H9 (cell line): ENCODE data around the gene MICAL2. TPM values are rescaled to one million over a fixed set of nuclear protein-coding genes. Genes with fewer than 3 reads are reported as not detected.

Source experiments
- DNase-seq: peaks from one replicate; pipeline ENCODE4 v3.0.0-alpha.2; 2017
- H2AFZ ChIP-seq: one replicate; pipeline ENCODE4 v1.6.1; 2013; ENCODE audit warnings: mild to moderate bottlenecking, low read length, control low read depth, moderate library complexity
- H2AK5ac ChIP-seq: 2 replicates; pipeline ENCODE4 v1.6.1; 2013; ENCODE audit warnings: low read length, control low read depth, mixed read lengths; ENCODE audit not compliant: insufficient read length
- H2BK120ac ChIP-seq: one replicate; pipeline ENCODE4 v1.6.1; 2013; ENCODE audit warnings: low read depth, mild to moderate bottlenecking, low read length, control low read depth, inconsistent platforms; ENCODE audit not compliant: poor library complexity, severe bottlenecking
- H2BK12ac ChIP-seq: 2 replicates; pipeline ENCODE4 v1.6.1; 2013; ENCODE audit warnings: low read length, control low read depth, mixed read lengths, low read depth; ENCODE audit not compliant: insufficient read length
- H2BK15ac ChIP-seq: 2 replicates; pipeline ENCODE4 v1.6.1; 2013; ENCODE audit warnings: low read depth, low read length, control low read depth
- H2BK20ac ChIP-seq: one replicate; pipeline ENCODE4 v1.6.1; 2013; ENCODE audit warnings: low read depth, mild to moderate bottlenecking, low read length, control low read depth, inconsistent platforms; ENCODE audit not compliant: poor library complexity, severe bottlenecking
- H2BK5ac ChIP-seq: 2 replicates; pipeline ENCODE4 v1.6.1; 2013; ENCODE audit warnings: low read length, control low read depth, mixed read lengths; ENCODE audit not compliant: insufficient read length
- H3K14ac ChIP-seq: 2 replicates; pipeline ENCODE4 v1.6.1; 2013; ENCODE audit warnings: low read length, control low read depth; ENCODE audit not compliant: insufficient read depth
- H3K18ac ChIP-seq: 2 replicates; pipeline ENCODE4 v1.6.1; 2013; ENCODE audit warnings: low read depth, mild to moderate bottlenecking, mixed read lengths, low read length, control low read depth; ENCODE audit not compliant: insufficient read length
- H3K23ac ChIP-seq: 2 replicates; pipeline ENCODE4 v1.6.1; 2013; ENCODE audit warnings: low read length, control low read depth, mixed read lengths, low read depth; ENCODE audit not compliant: insufficient read length
- H3K23me2 ChIP-seq: 2 replicates; pipeline ENCODE4 v1.6.1; 2013; ENCODE audit warnings: low read depth, mild to moderate bottlenecking, mixed read lengths, low read length, control low read depth; ENCODE audit not compliant: insufficient read length, poor library complexity, severe bottlenecking
- H3K27ac ChIP-seq: 2 replicates; pipeline ENCODE4 v1.5.1; 2013; ENCODE audit warnings: low read length, control low read depth, mixed read lengths, low read depth; ENCODE audit not compliant: insufficient read length
- H3K27me3 ChIP-seq: 2 replicates; pipeline ENCODE4 v1.6.1; 2013; ENCODE audit warnings: low read length, control low read depth, inconsistent platforms; ENCODE audit not compliant: insufficient read depth
- H3K4ac ChIP-seq: 2 replicates; pipeline ENCODE4 v1.6.1; 2013; ENCODE audit warnings: low read depth, mild to moderate bottlenecking, control low read depth, inconsistent platforms, low read length, moderate library complexity
- H3K4me1 ChIP-seq: 2 replicates; pipeline ENCODE4 v1.6.1; 2013; ENCODE audit warnings: low read length, control low read depth, inconsistent platforms; ENCODE audit not compliant: insufficient read depth
- H3K4me2 ChIP-seq: 2 replicates; pipeline ENCODE4 v1.6.1; 2013; ENCODE audit warnings: low read length, control low read depth, mixed read lengths; ENCODE audit not compliant: insufficient read length, insufficient read depth
- H3K56ac ChIP-seq: 2 replicates; pipeline ENCODE4 v1.6.1; 2013; ENCODE audit warnings: low read depth, mild to moderate bottlenecking, mixed read lengths, low read length, control low read depth; ENCODE audit not compliant: insufficient read length
- H3K79me1 ChIP-seq: 2 replicates; pipeline ENCODE4 v1.6.1; 2013; ENCODE audit warnings: low read depth, mild to moderate bottlenecking, moderate library complexity, low read length, control low read depth, inconsistent platforms; ENCODE audit not compliant: insufficient read depth, poor library complexity, severe bottlenecking
- H3K79me2 ChIP-seq: 2 replicates; pipeline ENCODE4 v1.6.1; 2013; ENCODE audit warnings: low read length, control low read depth, inconsistent platforms; ENCODE audit not compliant: insufficient read depth
- H3K9ac ChIP-seq: 2 replicates; pipeline ENCODE4 v1.6.1; 2013; ENCODE audit warnings: low read length, control low read depth, mixed read lengths; ENCODE audit not compliant: insufficient read length; ENCODE audit errors: extremely low read depth
- H3K9me3 ChIP-seq: one replicate; pipeline ENCODE4 v1.6.1; 2013; ENCODE audit warnings: low read depth, low read length, inconsistent platforms; ENCODE audit not compliant: control insufficient read depth
- H3T11ph ChIP-seq: one replicate; pipeline ENCODE4 v1.6.1; 2013; ENCODE audit warnings: mild to moderate bottlenecking, low read length, control low read depth, inconsistent platforms
- H4K20me1 ChIP-seq: one replicate; pipeline ENCODE4 v1.6.1; 2013; ENCODE audit not compliant: control insufficient read depth, insufficient read length, insufficient read depth
- H4K5ac ChIP-seq: 2 replicates; pipeline ENCODE4 v1.6.1; 2013; ENCODE audit warnings: low read depth, mild to moderate bottlenecking, mixed read lengths, low read length, control low read depth; ENCODE audit not compliant: insufficient read length
- H4K8ac ChIP-seq: replicated peaks from 2 replicates; pipeline ENCODE4 v1.6.1; 2013; ENCODE audit warnings: low read length, control low read depth, mixed read lengths, low read depth; ENCODE audit not compliant: insufficient read length
- H4K91ac ChIP-seq: 2 replicates; pipeline ENCODE4 v1.6.1; 2013; ENCODE audit warnings: low read depth, mild to moderate bottlenecking, moderate library complexity, mixed read lengths, low read length, control low read depth; ENCODE audit not compliant: insufficient read length
- H3K27ac Mint-ChIP-seq, 3 experiments: 2 replicates in 2 of 3; 3 replicates in 1 of 3; pipeline ENCODE4 v1.8.0; 2020 to 2021; ENCODE audit warnings: mixed read lengths in 3 of 3, mild to moderate bottlenecking in 1 of 3, moderate library complexity in 1 of 3
- H3K27me3 Mint-ChIP-seq: 2 replicates; pipeline ENCODE4 v1.8.0; 2021; ENCODE audit warnings: low read depth, mild to moderate bottlenecking, moderate library complexity, mixed read lengths
- H3K36me3 Mint-ChIP-seq, 3 experiments: 2 replicates in 2 of 3; 3 replicates in 1 of 3; pipeline ENCODE4 v1.8.0; 2020 to 2021; ENCODE audit warnings: low read depth in 3 of 3, mixed read lengths in 3 of 3; ENCODE audit not compliant: insufficient read depth in 1 of 3
- H3K4me1 Mint-ChIP-seq, 2 experiments: 2 replicates each; pipeline ENCODE4 v1.8.0; 2020; ENCODE audit warnings: mixed read lengths in 2 of 2
- H3K4me3 Mint-ChIP-seq, 2 experiments: 2 replicates in 1 of 2; 3 replicates in 1 of 2; pipeline ENCODE4 v1.8.0; 2020 to 2021; ENCODE audit warnings: mild to moderate bottlenecking in 2 of 2, mixed read lengths in 2 of 2, moderate library complexity in 1 of 2
- H3K9me3 Mint-ChIP-seq, 2 experiments: 2 replicates in 1 of 2; 3 replicates in 1 of 2; pipeline ENCODE4 v1.8.0; 2020; ENCODE audit warnings: mild to moderate bottlenecking in 2 of 2, mixed read lengths in 2 of 2, moderate library complexity in 1 of 2
- CTCF ChIP-seq: fragments of 200-600 bp; sonication (generic); conservative IDR thresholded peaks from 3 replicates; pipeline ENCODE4 v1.8.0; 2021; ENCODE audit warnings: antibody characterized with exemption, mild to moderate bottlenecking
- WGBS: extraction: QIAGEN DNeasy Blood & Tissue Kit; methylation state at CpG from one replicate; pipeline ENCODE4 v1.1.7; 2013; ENCODE audit warnings: missing lambda C conversion rate, low lambda C conversion rate, mixed read lengths; ENCODE audit not compliant: insufficient read length; ENCODE audit errors: extremely low coverage; 5-methylcytosine and 5-hydroxymethylcytosine counted together
- total RNA-seq: library from RNA; stranded (reverse); gene quantifications from 2 replicates; pipeline ENCODE4 v1.2.1, GENCODE V29; 2021

Gene MICAL2
- total RNA-seq, 1 experiment from 2014 or later: 4.7 TPM

GRCh38 chr11:12109591-12110196, 696 bp upstream of the MICAL2 start:
- H4K20me1 ChIP-seq: no peaks in the 10 kb centered on the region
- no peak overlapping the region for H3K27ac ChIP-seq
- H3K9ac ChIP-seq: peak overlapping the region; percentile 2
- no peak overlapping the region for H2BK5ac ChIP-seq
- H4K8ac ChIP-seq: no peak overlapping the region
- no peak overlapping the region for H2AK5ac ChIP-seq
- no peak for DNase-seq
- peaks cover 7% of the 10 kb centered on the region; the same call in 1 of the 2 replicates for H3K27me3 ChIP-seq
- H3K18ac ChIP-seq: no peak overlapping the region
- no peak overlapping the region for H2AFZ ChIP-seq
- H4K5ac ChIP-seq: no peak overlapping the region
- H3K23ac ChIP-seq: no peak overlapping the region
- no peaks in the 10 kb centered on the region for H3K79me1 ChIP-seq
- no peak overlapping the region for H3T11ph ChIP-seq
- Mint-ChIP-seq H3K9me3 (no peaks in the 10 kb centered on the region; a peak in 1 of 5 replicates), H3K27ac (no peak overlapping the region), H3K36me3 (no peaks in the 10 kb centered on the region), H3K4me3 (peak overlapping the region; percentile 70 to 82), H3K4me1 (peaks cover 9 to 10% of the 10 kb centered on the region in 2 experiments), H3K27me3 (peaks cover 77% of the 10 kb centered on the region)
- no peak overlapping the region for H2BK20ac ChIP-seq
- no peaks in the 10 kb centered on the region for H3K9me3 ChIP-seq
- no CpG with 5 or more reads among the region's 7 CpGs for WGBS
- H3K14ac ChIP-seq: peak overlapping the region; percentile 34; the same call in 1 of the 2 replicates
- H3K79me2 ChIP-seq: no peaks in the 10 kb centered on the region
- H3K4me2 ChIP-seq: peak overlapping the region; percentile 86
- peaks cover 12% of the 10 kb centered on the region for H3K23me2 ChIP-seq
- no peak overlapping the region for H2BK15ac ChIP-seq
- no peak overlapping the region for H2BK120ac ChIP-seq
- no peaks in the 10 kb centered on the region for H3K4me1 ChIP-seq
- no peak overlapping the region for H3K4ac ChIP-seq
- TF ChIP-seq CTCF: no peak
- no peak overlapping the region for H2BK12ac ChIP-seq
- no peak overlapping the region for H3K56ac ChIP-seq
- H4K91ac ChIP-seq: no peak overlapping the region
